Tibial nerve (tissue), 4 donors: ENCODE data around the gene INPP5E. TPM values are rescaled to one million over a fixed set of nuclear protein-coding genes. Genes with fewer than 3 reads are reported as not detected.

ENCODE experiments used
- DNase-seq, 2 donors: peaks; one replicate each; pipeline ENCODE4 v3.0.0-alpha.2; 2019; ENCODE audit warnings: low spot score in 2 of 2
- H3K27ac ChIP-seq, 4 donors: fragments of 200-600 bp; sonication (generic) in 3 of 4; one replicate each; pipeline ENCODE4 v1.5.1; 2017 to 2019; ENCODE audit warnings: mild to moderate bottlenecking in 1 of 4
- H3K27me3 ChIP-seq, 2 donors: fragments of 200-600 bp; sonication (generic) in 1 of 2; one replicate each; pipeline versions ENCODE4 v1.5.1 to v1.6.0; 2017 to 2019
- H3K36me3 ChIP-seq, 3 donors: fragments of 200-600 bp; sonication (generic); one replicate each; pipeline ENCODE4 v1.5.1; 2018 to 2019
- H3K4me1 ChIP-seq, 4 donors: fragments of 200-600 bp; sonication (generic) in 3 of 4; one replicate each; pipeline ENCODE4 v1.5.1; 2017 to 2019
- H3K4me3 ChIP-seq, 4 donors: fragments of 200-600 bp; sonication (generic) in 3 of 4; one replicate each; pipeline ENCODE4 v1.5.1; 2017 to 2019; ENCODE audit warnings: mild to moderate bottlenecking in 1 of 4, moderate library complexity in 1 of 4
- H3K9me3 ChIP-seq, 4 donors: fragments of 200-600 bp; sonication (generic) in 3 of 4; one replicate each; pipeline ENCODE4 v1.5.1; 2017 to 2019
- EP300 ChIP-seq, 2 donors: sonication (generic); formaldehyde crosslinking; IDR thresholded peaks; one replicate each; pipeline ENCODE4 v1.6.1; 2017; ENCODE audit warnings: antibody characterized with exemption in 2 of 2, mild to moderate bottlenecking in 1 of 2
- POLR2A ChIP-seq, 2 donors: fragments of 450-650 bp; IDR thresholded peaks; one replicate each; pipeline ENCODE4 v1.6.1; 2017; ENCODE audit warnings: antibody characterized with exemption in 2 of 2, mild to moderate bottlenecking in 2 of 2, moderate library complexity in 2 of 2
- WGBS, 2 donors: methylation state at CpG; one replicate each; pipeline ENCODE4 v1.1.5; 2018; 5-methylcytosine and 5-hydroxymethylcytosine counted together
- total RNA-seq, 4 donors: library from RNA; depleted of rRNA; stranded (reverse); fragments of >200 nt; gene quantifications; one replicate each; pipeline ENCODE4 v1.1.0, GENCODE V29; 2016
- TF ChIP-seq, protein P1 (sequence below), 5 experiments: fragments of 200-600 bp in 3 of 5; fragments of 450-650 bp in 2 of 5; sonication (generic) in 3 of 5; IDR thresholded peaks; one replicate each; pipeline ENCODE4 v1.5.1; 2016 to 2019; ENCODE audit warnings: antibody characterized with exemption in 5 of 5, mild to moderate bottlenecking in 3 of 5, moderate library complexity in 2 of 5

Gene INPP5E
- total RNA-seq, 4 donors from 2014 or later: 15.1 to 23.1 (median 18.6) TPM

DNA sequence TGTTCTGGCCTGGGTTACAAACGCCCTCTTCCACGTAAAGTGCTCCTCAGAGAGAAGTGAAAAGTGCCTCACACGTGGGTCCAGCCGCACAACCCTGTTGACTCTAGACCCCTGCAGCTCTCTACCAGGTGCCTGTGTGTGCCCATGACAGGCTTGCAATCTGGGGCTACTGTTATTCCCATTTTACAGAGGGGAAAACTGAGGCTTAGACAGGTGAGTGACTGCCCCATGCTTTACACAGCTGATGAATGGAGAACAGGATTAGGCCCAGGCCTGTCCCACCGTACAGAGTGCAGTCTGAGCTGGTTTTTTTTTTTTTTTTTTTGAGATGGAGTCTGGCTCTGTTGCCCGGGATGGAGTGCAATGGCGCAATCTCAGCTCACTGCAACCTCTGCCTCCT lies 6.2 kb upstream of the INPP5E start:
- 82 to 90% methylated on average over 7 of the region's 7 CpGs for WGBS, 2 donors
- Histone ChIP-seq H3K27me3 (no peaks in the 10 kb centered on the region), H3K9me3 (no peaks in the 10 kb centered on the region), H3K27ac (no peak overlapping the region), H3K4me3 (no peak overlapping the region), H3K4me1 (no peaks in the 10 kb centered on the region), H3K36me3 (peaks cover 0 to 100% (median 22%) of the 10 kb centered on the region in 3 donors)
- DNase-seq: no peak
- TF ChIP-seq EP300 (IDR thresholded peaks at IDR 0.05): no peak
- TF ChIP-seq, protein P1, sequence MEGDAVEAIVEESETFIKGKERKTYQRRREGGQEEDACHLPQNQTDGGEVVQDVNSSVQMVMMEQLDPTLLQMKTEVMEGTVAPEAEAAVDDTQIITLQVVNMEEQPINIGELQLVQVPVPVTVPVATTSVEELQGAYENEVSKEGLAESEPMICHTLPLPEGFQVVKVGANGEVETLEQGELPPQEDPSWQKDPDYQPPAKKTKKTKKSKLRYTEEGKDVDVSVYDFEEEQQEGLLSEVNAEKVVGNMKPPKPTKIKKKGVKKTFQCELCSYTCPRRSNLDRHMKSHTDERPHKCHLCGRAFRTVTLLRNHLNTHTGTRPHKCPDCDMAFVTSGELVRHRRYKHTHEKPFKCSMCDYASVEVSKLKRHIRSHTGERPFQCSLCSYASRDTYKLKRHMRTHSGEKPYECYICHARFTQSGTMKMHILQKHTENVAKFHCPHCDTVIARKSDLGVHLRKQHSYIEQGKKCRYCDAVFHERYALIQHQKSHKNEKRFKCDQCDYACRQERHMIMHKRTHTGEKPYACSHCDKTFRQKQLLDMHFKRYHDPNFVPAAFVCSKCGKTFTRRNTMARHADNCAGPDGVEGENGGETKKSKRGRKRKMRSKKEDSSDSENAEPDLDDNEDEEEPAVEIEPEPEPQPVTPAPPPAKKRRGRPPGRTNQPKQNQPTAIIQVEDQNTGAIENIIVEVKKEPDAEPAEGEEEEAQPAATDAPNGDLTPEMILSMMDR (IDR thresholded peaks at IDR 0.05): no peak
- TF ChIP-seq POLR2A (IDR thresholded peaks at IDR 0.05): no peak

DNA sequence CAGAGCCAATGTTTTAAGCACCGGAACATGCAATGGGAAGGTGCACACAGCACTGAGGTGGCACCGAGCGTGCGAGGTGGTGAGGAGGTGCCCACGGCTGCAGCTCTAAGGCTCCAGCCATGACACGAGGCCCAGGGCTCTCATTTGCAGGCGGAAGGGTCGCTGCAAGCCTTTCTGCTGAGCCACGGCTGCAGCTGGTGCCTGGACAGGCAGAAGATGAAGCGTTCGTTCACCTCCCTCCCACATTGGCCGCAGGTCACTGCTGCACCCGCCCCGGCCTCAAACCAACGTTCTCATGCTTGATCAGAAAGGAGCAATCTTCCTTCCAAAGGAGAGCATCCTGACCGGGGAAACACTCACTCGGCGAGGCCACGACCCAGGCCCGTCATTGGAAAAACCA lies 4.5 kb upstream of the INPP5E start:
- WGBS, 2 donors: 84 to 90% methylated on average over 20 of the region's 20 CpGs
- H3K27me3 ChIP-seq: no peaks in the 10 kb centered on the region
- peaks cover 0 to 8% (median 4%) of the 10 kb centered on the region in 4 donors for H3K4me1 ChIP-seq
- DNase-seq: no peak
- H3K27ac ChIP-seq: no peak overlapping the region
- peaks cover 0 to 84% (median 17%) of the 10 kb centered on the region in 3 donors for H3K36me3 ChIP-seq
- H3K4me3 ChIP-seq: no peak overlapping the region
- H3K9me3 ChIP-seq: no peaks in the 10 kb centered on the region
- TF ChIP-seq EP300 (IDR thresholded peaks at IDR 0.05) (no peak), POLR2A (IDR thresholded peaks at IDR 0.05) (no peak)
- TF ChIP-seq, protein P1 (IDR thresholded peaks at IDR 0.05): no peak

DNA sequence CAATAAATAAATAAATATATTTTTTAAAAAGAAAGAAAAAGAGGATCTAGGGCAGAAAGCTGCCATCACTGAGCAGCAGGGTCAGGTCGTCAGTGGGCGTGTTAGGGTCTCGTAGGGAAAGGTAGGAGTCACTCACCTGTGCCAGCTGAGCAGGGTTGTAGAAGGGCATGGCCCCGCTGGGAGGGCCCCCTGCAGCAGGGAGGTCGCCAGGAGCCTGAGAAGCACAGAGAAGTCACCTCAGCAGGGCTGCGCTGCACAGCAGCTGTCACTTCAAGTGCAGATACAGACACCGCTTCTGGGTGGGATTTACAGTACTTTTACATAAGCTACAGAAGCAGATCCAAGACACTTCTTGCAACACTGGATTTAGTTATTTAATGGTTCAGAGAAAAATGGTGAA lies 4.0 kb upstream of the INPP5E start:
- Histone ChIP-seq H3K27ac (no peak overlapping the region), H3K4me3 (no peak overlapping the region), H3K36me3 (peaks cover 0 to 80% (median 17%) of the 10 kb centered on the region in 3 donors), H3K9me3 (no peaks in the 10 kb centered on the region), H3K4me1 (peaks cover 0 to 11% (median 4%) of the 10 kb centered on the region in 4 donors), H3K27me3 (no peaks in the 10 kb centered on the region)
- WGBS, 2 donors: 92 to 93% methylated on average over 7 of the region's 7 CpGs
- no peak for DNase-seq
- TF ChIP-seq, protein P1 (IDR thresholded peaks at IDR 0.05): no peak
- no peak for TF ChIP-seq EP300 (IDR thresholded peaks at IDR 0.05)
- TF ChIP-seq POLR2A (IDR thresholded peaks at IDR 0.05): no peak

DNA sequence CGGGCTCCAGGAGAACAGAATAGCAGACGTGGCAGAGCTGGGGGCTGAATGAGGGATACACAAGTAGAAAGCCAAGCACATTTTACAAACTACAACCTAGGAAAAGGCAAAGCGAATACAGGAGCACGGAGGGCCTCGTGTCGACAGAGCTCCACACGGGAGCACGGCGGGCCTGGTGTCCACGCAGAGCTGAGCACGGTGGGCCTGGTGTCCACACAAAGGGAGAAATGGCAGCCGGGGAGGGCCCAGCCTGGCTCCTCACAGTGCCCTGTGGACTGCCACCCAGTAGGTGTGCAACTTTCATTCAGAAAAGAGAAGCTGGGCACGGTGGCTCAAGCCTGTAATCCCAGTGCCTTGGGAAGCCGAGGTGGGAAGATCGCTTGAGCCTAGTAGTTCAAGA lies 3.4 kb upstream of the INPP5E start:
- Histone ChIP-seq H3K36me3 (peaks cover 0 to 74% (median 17%) of the 10 kb centered on the region in 3 donors), H3K27ac (no peak overlapping the region), H3K27me3 (no peaks in the 10 kb centered on the region), H3K4me1 (peaks cover 0 to 17% (median 8%) of the 10 kb centered on the region in 4 donors), H3K9me3 (no peaks in the 10 kb centered on the region), H3K4me3 (no peak overlapping the region)
- TF ChIP-seq, protein P1 (IDR thresholded peaks at IDR 0.05): no peak
- TF ChIP-seq POLR2A (IDR thresholded peaks at IDR 0.05): no peak
- TF ChIP-seq EP300 (IDR thresholded peaks at IDR 0.05): no peak
- DNase-seq: no peak
- WGBS, 2 donors: 91 to 93% methylated on average over 15 of the region's 15 CpGs

- Histone ChIP-seq H3K36me3 (peaks cover 0 to 65% (median 14%) of the 10 kb centered on the region in 3 donors), H3K27me3 (no peaks in the 10 kb centered on the region), H3K9me3 (no peaks in the 10 kb centered on the region), H3K27ac (no peak overlapping the region), H3K4me1 (peaks cover 0 to 25% (median 16%) of the 10 kb centered on the region in 4 donors), H3K4me3 (no peak overlapping the region)
- DNase-seq: no peak
- TF ChIP-seq, protein P1 (IDR thresholded peaks at IDR 0.05): no peak
- TF ChIP-seq POLR2A (IDR thresholded peaks at IDR 0.05) (no peak), EP300 (IDR thresholded peaks at IDR 0.05) (no peak)
- WGBS, 2 donors: 73 to 76% methylated on average over 5 of the region's 5 CpGs
Measured at GRCh38 chr9:136442265-136442664, 2.6 kb upstream of the INPP5E start.
